HG03460 (cell line): Measurements from ENCODE around the gene OR2F1.

Experiments used
- ATAC-seq: cut with Tn5 transposase; IDR thresholded peaks from one replicate; pipeline ENCODE4 v1.9.1; 2021; ENCODE audit not compliant: unreplicated experiment

The OR2F1 gene

GRCh38 chr7:143954544-143954943, at the start of gene OR2F1:
OR2F1 (plus strand) TSS chr7:143954844; CDS start chr7:143959971, 5,127 bp downstream.
- ATAC-seq: no peak

GRCh38 chr7:143905509-143905908, 49.1 kb upstream of the OR2F1 start:
- ATAC-seq: no peak

GRCh38 chr7:143906151-143906550, 48.5 kb upstream of the OR2F1 start:
- ATAC-seq: no peak

- no peak for ATAC-seq
Measured at GRCh38 chr7:143906895-143907294, 47.7 kb upstream of the OR2F1 start.

- no peak for ATAC-seq
Measured at GRCh38 chr7:143908120-143908519, 46.5 kb upstream of the OR2F1 start.

- no peak for ATAC-seq
Measured at GRCh38 chr7:143909863-143910262, 44.8 kb upstream of the OR2F1 start.

GRCh38 chr7:143910473-143911248, 44.0 kb upstream of the OR2F1 start:
- ATAC-seq: no peak

GRCh38 chr7:143913945-143914615, 40.6 kb upstream of the OR2F1 start:
- ATAC-seq: no peak

GRCh38 chr7:143914938-143915652, 39.5 kb upstream of the OR2F1 start:
- no peak for ATAC-seq

- no peak for ATAC-seq
Measured at GRCh38 chr7:143924851-143925250, 29.8 kb upstream of the OR2F1 start.

- no peak for ATAC-seq
Measured at GRCh38 chr7:143929224-143929920, 25.3 kb upstream of the OR2F1 start.

GRCh38 chr7:143931739-143932138, 22.9 kb upstream of the OR2F1 start:
- ATAC-seq: no peak

- no peak for ATAC-seq
Measured at GRCh38 chr7:143934526-143935325, 19.9 kb upstream of the OR2F1 start, which contains the start of gene OR2F2. OR2F2 (plus strand) TSS chr7:143935233; CDS start chr7:143935233, 0 bp downstream.

- ATAC-seq: no peak
Measured at GRCh38 chr7:143936087-143937009, 18.3 kb upstream of the OR2F1 start.

- ATAC-seq: no peak
Measured at GRCh38 chr7:143938379-143939243, 16.0 kb upstream of the OR2F1 start.

- ATAC-seq: no peak
Measured at GRCh38 chr7:143945423-143945822, 9.2 kb upstream of the OR2F1 start.

GRCh38 chr7:143947111-143947510, 7.5 kb upstream of the OR2F1 start:
- ATAC-seq: no peak

GRCh38 chr7:143948733-143949132, 5.9 kb upstream of the OR2F1 start:
- ATAC-seq: no peak
